IPS DF 4.7 (cell line): ENCODE results near the gene ABCB8.
"Not testable (repeated sequence)": the region's sequence is repeated elsewhere in the genome, so short reads cannot be mapped to it uniquely, and the experiment has no call there.

Experiments
- DNase-seq: peaks from one replicate; pipeline ENCODE4 v3.0.0-alpha.2; 2013; ENCODE audit warnings: low spot score; ENCODE audit errors: extremely low read depth

The ABCB8 gene

DNA sequence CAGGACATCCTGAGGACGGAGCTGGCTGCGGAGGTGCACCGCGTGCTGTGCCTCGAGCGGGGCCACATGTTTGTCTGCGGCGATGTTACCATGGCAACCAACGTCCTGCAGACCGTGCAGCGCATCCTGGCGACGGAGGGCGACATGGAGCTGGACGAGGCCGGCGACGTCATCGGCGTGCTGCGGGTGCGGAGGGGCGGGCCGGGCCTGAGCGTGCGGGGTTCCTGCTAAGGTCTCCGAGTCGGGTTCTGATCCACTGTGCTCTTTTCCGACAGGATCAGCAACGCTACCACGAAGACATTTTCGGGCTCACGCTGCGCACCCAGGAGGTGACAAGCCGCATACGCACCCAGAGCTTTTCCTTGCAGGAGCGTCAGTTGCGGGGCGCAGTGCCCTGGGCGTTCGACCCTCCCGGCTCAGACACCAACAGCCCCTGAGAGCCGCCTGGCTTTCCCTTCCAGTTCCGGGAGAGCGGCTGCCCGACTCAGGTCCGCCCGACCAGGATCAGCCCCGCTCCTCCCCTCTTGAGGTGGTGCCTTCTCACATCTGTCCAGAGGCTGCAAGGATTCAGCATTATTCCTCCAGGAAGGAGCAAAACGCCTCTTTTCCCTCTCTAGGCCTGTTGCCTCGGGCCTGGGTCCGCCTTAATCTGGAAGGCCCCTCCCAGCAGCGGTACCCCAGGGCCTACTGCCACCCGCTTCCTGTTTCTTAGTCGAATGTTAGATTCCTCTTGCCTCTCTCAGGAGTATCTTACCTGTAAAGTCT lies 14.3 kb upstream of the ABCB8 start:
- no peak for DNase-seq

DNA sequence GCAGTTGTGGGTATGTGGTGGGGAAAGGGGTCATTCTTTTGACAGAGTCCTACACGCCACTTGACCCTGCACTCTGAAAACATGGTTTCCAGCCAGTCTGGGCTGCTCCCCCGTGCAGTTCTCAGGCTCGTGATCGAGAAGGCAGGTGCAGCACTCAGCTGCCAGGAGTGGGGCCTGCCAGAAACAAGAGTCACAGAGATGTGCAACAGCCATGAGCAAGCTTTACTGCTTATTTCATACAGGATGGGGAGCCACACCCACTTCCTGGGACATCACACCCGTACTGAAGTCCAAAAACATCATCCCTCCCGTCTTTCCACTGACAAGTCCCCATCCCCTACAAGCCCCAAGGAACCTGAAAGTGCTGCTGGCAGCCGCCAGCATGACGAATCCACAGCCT lies 13.3 kb upstream of the ABCB8 start:
- no peak for DNase-seq

DNA sequence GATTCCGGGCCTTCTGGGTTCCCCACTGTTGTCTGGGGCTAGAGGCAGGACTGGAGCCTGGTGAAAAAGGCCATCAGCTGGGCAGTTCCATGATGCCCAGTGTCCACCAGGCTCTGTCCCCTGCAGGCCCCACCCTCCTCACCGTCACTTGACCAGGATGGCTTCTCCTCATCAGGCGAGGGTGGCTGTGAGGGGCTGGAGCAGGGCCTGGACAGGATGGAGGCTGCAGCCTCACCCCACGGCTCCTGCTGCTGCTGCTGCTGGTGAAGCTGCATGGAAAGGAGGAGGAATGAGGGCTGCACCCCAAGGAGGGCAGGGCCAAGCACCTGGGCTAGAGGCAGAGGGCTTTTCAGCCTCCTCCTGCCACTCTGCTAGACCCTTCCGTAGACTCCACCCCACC lies 12.3 kb upstream of the ABCB8 start:
- DNase-seq, result no peak

DNA sequence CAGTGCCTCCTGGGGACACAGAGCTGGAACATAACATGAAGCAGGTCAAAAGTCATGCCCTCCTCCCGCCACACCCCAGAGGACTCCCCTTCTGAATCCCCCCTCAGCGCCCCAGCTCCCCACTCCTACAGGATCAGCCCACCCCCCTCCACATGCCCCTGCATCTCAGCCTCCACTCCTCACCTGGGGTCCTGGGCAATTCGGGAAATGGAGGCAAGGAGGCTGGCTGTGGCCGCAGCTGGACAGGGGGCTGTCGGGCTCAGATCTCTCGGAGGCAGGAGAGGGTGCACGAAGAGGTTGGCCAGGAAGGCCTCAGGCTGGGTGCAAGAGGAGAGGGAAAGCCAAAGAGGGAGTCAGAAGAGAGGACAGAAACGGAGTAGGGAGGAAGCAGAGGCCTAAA lies 11.7 kb upstream of the ABCB8 start:
- no peak for DNase-seq

DNA sequence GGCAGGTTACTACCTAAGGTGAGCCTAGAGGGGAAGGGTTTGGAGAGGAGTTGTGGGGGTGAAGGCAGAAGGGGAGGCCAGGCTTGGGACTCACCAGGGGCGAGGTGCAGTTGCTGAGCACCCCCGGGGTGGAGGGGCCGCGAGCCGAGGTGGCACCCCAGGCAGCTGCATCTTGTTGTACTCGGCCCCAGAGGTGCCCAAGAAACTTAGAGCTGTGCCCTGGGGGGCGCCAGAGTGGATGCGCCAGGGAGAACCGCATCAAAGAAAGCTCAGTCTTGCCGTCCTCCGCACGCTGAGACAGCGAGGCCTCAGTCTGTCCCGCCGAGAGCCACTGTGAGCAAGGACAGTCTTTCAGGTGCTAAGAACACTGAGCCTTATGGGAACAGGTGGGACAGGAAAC lies 11.3 kb upstream of the ABCB8 start:
- DNase-seq, result no peak

DNA sequence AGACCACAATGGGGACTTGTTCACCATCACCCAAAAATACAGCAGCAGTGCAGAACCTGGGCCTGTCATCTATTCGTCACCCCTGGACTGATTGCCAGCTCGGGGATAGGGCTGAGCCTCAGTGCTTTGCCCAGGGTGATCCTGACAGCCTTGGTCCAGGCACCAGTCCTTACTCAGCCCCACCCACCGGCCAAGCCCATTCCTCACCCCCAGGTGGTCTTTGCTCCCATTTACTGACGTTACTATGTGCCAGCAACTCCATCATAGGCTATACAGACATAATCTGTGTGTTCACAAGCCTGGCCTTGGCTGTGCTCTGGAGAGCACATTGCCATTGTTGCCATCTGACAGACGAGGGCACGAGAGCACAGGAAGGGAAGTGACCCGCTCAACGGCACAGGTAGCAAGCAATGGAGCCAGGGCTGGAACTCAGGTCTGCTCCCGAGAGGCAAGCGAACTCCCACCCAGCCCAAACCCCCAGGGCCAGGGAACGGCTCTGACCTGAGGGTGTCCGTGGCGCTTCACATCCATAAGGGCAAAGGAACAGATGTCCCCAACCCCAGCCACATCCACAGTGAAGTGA lies 10.8 kb upstream of the ABCB8 start:
- no peak for DNase-seq

DNA sequence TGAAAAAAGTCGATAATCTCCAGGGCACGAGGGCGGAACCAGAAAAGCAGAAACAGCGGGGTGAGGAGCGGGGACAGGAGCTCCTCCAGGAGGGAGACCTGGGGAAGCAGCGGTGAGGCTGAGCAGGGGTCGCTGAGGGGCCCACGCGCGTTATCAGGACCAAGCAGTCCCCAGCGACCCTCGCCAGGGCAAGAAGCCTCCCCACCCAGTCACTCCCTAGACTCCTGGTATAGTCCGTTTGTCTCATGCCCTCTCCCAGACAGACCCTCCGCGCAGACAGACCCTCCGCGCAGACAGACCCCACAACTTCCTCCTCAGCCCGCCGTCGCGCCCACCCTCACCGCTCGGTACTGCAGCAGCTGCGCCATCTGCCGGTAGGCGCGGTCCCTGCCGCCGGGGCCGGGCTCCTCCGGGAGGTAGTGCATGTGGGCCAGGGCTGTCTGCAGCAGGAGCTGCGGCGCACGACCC lies 10.3 kb upstream of the ABCB8 start:
- no peak for DNase-seq

DNA sequence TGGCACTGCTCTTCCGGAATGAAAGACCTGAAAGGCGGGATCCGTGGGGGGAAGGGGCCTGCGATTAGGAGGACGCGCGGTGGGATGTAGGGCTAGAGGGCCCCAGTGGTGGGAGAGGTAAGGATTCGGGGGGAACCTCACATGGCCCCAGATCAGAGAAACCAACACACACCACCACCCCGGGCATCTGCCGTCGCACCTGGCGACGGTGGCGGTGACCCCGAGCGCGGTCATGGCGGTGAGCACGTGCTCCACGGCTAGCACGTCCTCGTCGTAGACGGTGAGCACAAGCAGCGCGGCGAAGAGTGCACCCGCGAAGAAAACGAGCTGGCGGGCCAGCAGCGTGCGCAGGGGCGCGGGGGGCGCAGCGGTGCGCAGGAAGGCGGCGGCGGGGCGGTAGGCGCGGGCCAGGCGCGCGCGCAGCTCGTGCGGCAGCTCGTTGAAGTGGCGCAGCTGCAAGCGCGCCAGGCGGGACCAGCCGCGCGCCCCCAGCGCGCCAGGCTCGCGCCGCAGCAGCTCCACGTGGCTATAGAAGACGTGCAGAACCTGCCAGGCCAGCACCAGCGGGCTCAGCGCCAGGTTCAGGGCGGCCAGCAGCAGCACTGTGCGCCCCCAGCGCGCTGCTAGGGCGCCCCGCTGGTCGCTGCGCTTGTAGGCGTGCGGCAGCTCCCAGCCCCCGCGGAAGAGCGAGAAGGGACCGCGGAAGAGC lies 9.7 kb upstream of the ABCB8 start:
- DNase-seq, result no peak

DNA sequence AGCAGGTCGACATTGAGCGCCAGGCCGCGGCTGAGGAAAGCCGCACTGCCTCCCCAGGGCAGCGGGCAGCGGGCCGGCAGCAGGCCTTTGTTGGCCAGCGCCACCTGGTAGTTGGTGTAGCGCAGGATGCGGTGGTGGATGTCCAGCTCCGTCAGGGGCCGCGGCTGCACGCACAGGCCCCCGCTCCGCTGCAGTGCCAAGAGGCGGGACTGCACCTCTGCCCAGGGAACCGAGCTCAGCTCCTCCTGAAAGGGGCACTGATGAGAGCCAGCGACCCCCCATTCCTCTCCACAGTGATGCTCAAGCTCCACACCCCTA lies 9.2 kb upstream of the ABCB8 start:
- DNase-seq, result no peak

DNA sequence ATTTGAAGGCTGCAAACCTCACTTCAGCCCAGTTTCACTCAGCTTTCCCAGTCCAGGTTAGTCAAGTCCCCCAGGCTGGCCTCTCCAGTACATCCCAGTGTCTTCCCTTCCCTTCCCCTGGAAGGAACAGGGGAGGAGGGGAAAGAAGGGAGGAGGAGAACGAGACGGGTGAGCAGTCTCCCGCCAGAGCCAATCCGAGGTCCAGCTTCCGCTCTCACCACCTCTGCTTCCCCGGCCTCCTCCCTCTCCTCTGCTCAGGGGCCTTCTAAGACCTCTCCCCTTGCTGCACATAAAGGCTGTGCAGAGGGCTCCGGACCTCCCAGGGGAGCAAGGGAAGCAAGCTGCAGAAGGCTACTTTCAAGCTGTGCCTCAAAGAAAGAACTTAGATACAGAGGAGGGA lies 8.0 kb upstream of the ABCB8 start:
- no peak for DNase-seq

DNA sequence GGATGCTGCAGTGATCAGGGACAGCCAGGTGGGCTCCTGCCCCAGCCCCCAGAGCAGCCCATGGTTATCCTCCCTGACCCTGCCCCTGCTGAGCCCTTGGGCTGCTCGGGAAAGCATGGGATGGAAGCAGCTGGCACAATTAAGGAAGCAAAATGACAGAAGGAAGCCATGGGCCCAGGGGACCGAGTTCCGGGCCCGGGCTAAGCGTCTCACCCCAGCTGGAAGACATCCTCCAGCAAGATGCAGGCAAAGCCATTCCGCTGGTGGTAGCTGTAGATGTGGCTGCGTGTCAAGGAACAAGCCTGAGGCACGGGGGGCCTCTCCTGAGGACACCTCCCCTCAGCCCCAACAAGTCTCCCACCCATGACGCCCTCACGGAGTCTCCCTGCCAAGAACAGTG lies 5.0 kb upstream of the ABCB8 start:
- DNase-seq, result no peak

DNA sequence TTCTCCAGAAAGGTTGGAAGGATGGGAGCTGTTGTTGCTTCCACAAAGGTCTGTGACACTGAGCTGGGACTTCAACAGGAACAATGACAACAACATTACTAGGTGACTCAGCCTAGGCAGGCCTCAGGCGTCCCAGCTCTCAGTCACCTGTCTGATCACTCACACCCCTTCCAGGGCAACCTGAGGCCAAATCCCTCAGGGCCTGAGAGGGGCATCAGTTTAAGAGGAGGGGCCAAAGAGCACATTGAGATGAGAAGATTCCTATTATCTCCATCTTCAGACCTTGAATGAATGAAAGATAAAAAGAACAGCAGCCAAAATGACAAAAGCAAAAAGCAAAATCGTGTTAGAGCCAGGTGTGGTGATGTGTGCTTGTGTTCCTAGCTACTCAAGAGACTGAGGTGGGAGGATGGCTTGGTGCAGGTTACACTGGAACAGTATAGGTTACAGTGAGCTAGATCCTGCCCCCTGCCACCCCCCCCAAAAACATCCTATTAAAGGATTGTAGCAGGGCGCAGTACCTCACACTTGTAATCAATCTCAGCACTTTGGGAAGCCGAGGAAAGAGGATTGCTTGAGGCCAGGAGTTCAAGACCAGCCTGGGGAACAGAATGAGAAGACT lies 3.7 kb upstream of the ABCB8 start, which contains the start of gene ATG9B:
Gene ATG9B (minus strand): TSS at position 60 of the 622 bp plus-strand sequence. CDS start 71 bp downstream, outside the sequence.
- DNase-seq, result no peak

DNA sequence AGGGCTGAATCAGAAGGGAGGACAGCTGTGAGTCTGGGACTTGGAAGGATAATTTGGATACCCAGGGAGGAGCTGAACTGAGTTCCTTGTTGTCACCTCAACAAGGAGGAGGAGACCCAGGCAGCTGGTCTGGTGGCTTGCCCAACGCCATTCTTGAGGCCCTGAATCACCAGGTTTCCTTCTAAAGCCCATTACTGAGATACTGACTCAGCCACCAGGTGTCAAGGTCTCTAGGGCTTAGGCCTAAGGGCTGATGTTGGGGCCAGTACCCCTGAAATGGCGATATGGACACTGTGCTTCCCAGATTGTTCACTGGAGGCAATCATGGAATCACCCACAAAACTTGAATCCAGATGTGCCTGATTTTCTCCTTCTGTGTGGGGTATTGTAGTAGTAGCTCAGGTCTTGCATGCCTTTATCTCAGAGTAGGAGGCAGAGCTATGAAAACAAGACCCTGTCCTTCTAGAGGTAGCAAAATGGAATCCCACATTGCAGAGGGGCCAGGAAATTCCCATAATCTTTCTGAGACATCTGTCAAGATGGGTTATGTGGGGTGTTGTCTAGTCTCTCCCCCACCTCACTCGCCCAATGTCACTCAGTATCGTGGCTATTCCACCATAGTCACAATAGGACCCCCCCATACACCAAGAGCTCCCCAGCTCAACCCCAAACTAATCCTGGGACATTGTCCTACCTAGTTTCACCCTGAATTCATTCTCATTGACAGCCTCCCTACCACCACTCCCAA lies 2.2 kb upstream of the ABCB8 start:
- no peak for DNase-seq

DNA sequence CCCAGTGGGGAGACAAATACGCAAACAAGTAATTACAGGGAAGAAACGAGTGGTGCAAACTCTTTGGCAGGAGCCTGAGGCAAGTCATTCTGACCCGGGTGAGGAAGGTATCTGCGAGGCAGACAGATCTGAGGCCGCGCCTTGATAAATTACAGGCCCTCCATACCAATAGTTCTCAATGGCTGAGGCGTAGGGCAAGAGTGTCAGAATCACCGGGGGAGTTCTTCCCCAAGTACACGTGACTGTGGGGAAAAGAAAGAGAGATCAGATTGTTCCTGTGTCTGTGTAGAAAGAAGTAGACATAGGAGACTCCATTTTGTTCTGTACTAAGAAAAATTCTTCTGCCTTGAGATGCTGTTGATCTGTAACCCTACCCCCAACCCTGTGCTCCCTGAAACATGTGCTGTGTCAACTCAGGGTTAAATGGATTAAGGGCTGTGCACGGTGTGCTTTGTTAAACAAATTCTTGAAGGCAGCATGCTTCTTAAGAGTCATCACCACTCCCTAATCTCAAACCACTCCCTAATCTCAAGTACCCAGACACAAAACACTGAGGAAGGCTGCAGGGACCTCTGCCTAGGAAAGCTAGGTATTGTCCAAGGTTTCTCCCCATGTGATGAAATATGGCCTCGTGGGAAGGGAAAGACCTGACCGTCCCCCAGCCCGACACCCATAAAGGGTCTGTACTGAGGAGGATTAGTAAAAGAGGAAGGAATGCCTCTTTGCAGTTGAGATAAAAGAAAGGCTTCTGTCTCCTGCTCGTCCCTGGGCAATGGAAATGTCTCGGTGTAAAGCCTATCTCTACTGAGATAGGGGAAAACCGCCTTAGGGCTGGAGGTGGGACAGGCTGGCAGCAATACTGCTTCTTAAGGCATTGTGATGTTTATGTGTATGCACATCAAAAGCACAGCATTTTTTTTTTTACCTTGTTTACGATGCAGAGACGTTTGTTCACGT lies 1.2 kb upstream of the ABCB8 start:
- DNase-seq, result not testable (repeated sequence)

DNA sequence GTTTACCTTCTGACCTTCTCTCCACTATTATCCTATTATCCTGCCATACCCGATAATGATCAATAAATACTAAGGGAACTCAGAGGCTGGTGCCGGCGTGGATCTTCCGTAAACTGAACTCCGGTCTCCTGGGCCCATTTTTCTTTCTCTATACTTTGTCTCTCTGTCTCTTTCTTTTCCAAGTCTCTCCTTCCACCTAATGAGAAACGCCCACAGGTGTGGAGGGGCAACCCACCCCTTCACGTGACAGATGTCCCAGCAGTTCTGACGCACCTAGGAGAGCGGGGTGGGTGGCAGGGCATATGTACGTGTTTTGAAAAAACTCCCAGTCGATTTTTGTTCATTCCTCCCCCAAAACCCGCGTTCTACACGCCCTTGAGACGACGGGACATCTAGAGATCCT lies 521 bp upstream of the ABCB8 start:
- not testable (repeated sequence) for DNase-seq

DNA sequence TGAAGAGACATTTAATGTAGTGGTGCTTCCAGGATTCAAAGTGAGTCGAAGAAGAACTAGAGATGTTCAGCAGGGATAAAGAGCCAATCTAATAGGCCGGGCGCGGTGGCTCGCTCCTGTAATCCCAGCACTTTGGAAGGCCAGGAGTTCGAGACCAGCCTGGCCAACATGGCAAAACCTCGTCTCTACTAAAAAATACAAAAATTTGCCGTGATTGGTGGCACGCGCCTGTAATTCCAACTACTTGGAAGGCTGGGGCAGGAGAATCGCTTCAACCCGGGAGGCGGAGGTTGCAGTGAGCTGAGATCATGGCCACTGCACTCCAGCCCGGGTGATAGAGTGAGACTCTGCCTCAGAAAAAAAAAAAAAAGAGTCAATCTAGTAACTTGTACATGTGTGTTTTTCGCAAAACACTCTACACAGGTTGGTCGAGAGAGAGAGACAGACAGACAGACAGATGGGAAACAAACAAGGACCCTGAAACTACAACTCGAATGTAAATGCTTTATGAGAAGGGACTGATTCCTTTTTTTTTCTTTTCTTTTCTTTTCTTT lies 775 bp downstream of the ABCB8 start:
- no peak for DNase-seq

DNA sequence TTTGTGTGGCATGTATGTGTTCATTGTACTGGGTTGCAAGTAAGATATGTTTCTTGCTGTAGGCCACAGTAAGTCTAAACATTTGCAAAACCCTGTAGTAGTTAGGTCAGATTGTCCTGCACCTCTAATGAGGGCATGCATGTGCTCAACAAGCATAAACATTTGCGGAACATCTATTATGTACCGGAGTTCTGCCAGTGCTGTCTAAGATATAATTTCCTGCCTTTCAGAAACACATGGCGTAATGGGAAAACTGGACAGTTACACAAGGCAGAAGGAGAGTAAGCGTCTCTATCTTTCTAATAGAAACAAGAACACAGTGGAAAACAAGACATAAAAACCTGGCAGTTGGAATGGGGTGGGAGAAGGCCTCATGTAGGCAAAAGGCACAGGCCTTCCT lies 2.8 kb downstream of the ABCB8 start:
- no peak for DNase-seq

DNA sequence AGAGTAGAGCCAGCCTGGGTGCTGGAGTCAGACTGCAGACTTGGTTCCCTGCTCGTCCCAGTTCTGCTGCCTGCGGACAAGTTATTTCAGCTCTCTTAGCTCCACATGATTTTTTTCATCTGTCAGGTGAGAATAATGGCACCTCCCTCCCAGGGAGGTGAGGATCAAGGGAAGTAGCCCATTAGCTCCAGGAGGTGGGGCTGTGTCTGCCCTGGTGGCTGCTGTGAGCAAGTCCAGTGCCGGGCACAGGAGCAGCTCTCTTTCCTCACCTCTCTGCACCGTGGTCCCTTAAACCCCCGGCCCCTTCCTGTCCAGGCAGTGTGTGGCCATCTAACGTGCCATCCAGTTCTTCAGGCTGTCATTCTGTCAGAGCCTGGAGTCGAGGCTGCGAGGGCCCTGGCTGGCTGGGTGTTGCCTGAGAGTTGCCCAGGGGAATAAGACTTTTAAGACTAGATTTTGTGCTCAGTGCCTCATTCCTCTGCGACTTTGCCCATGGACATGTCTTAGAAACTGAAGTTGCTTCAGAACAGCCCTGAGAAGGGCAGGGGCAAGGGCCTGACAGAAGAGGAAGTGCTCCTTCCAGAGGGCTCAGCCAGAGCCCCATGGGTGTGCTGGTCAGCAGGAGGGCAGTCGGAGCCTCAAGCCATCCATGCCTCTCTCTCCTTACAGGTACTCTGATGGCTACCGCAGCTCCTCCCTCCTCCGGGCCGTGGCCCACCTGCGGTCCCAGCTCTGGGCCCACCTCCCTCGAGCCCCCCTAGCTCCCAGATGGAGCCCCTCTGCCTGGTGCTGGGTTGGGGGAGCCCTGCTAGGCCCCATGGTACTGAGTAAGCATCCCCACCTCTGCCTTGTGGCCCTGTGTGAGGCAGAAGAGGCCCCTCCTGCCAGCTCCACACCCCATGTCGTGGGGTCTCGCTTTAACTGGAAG lies 5.0 kb downstream of the ABCB8 start:
- no peak for DNase-seq

DNA sequence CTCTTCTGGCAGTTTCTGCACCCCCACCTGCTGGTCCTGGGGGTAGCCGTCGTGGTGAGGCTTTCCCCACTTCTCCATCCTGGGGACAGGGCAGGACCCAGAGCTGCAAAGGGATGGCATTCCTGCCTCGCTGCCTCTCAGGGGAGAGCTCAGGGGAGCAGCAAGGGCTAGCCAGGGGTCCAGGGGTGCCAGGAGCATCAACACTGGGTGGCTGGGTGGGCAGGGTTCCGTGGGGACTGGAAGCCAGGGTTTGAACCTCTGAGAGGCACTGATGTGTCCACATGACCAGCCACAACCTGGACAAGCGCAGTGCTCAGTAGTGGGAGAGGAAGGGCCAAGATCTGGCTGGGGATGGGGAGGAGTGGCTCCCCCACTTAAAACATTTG lies 5.6 kb downstream of the ABCB8 start:
- no peak for DNase-seq
